Mucosa of descending colon (tissue), 3 donors: Measurements from ENCODE around the gene CTH. TPM values are rescaled to one million over a fixed set of nuclear protein-coding genes. Genes with fewer than 3 reads are reported as not detected.

Source experiments
- ATAC-seq: fragments of 200-7000 bp; cut with Tn5 transposase; one replicate; pipeline ENCODE4 v1.9.1; 2020; ENCODE audit warnings: mild to moderate bottlenecking, moderate library complexity
- DNase-seq, 3 donors: peaks; one replicate each; pipeline ENCODE4 v3.0.0-alpha.2; 2020
- H3K36me3 ChIP-seq: fragments of 200-600 bp; one replicate; pipeline ENCODE4 v1.8.0; 2021; ENCODE audit warnings: low read depth, mild to moderate bottlenecking
- H3K4me1 ChIP-seq: fragments of 200-600 bp; one replicate; pipeline ENCODE4 v1.8.0; 2021; ENCODE audit warnings: low read depth, mild to moderate bottlenecking
- H3K4me3 ChIP-seq: fragments of 200-600 bp; one replicate; pipeline ENCODE4 v1.8.0; 2021; ENCODE audit warnings: mild to moderate bottlenecking
- H3K9me3 ChIP-seq: fragments of 200-600 bp; one replicate; pipeline ENCODE4 v1.8.0; 2021; ENCODE audit warnings: mild to moderate bottlenecking
- intact Hi-C, 2 donors: fragments of 100-400 bp; cut with DNase I in 1 of 2; cut with micrococcal nuclease in 1 of 2; formaldehyde crosslinking; loops; one replicate each; pipeline versions ENCODE4 v1.11.0 to v1.11.1; 2022; cut with DNase I, micrococcal nuclease
- total RNA-seq, 3 donors: library from RNA; stranded (reverse); fragmentation: NEBNext Ultra II Directional in 2 of 3; extraction: Animal tissue kit (Norgen Biotek cat#: 25700) in 2 of 3; gene quantifications; one replicate each; pipeline versions ENCODE4 v1.2.1 to v1.2.4, GENCODE V29; 2021 to 2023
- TF ChIP-seq, protein P1 (sequence below): fragments of 200-600 bp; IDR thresholded peaks from one replicate; pipeline ENCODE4 v1.8.0; 2022; ENCODE audit warnings: antibody characterized with exemption, mild to moderate bottlenecking
- donor health status: DM: no; HTN: no; CAD: no; lungs with moderate emphysema.
- donor health status: DM: no; HTN: no; CAD: no.
- donor health status: DM: no; HTN: yes; CAD: no.

Gene CTH
- total RNA-seq, 3 donors from 2014 or later: 5.4 to 13.8 (median 7.2) TPM

DNA sequence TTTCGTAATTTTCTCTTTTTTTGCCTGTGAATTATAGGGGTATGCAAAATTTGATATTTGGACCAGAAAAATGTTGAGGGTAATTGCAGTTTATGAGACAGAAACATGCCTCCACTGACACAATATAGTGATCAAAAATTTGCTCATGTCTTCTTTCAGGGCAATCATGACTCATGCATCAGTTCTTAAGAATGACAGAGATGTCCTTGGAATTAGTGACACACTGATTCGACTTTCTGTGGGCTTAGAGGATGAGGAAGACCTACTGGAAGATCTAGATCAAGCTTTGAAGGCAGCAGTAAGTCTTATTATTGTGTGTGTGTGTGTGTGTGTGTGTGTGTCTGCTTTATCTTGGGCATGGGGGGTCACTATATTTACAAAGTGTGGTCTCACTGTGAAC lies 27.5 kb downstream of the CTH start:
- no peaks in the 10 kb centered on the region for H3K4me1 ChIP-seq
- ATAC-seq (no peak), DNase-seq (no peak)
- intact Hi-C loops: no loop called here
- TF ChIP-seq, protein P1, sequence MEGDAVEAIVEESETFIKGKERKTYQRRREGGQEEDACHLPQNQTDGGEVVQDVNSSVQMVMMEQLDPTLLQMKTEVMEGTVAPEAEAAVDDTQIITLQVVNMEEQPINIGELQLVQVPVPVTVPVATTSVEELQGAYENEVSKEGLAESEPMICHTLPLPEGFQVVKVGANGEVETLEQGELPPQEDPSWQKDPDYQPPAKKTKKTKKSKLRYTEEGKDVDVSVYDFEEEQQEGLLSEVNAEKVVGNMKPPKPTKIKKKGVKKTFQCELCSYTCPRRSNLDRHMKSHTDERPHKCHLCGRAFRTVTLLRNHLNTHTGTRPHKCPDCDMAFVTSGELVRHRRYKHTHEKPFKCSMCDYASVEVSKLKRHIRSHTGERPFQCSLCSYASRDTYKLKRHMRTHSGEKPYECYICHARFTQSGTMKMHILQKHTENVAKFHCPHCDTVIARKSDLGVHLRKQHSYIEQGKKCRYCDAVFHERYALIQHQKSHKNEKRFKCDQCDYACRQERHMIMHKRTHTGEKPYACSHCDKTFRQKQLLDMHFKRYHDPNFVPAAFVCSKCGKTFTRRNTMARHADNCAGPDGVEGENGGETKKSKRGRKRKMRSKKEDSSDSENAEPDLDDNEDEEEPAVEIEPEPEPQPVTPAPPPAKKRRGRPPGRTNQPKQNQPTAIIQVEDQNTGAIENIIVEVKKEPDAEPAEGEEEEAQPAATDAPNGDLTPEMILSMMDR: no peak
- H3K36me3 ChIP-seq: no peaks in the 10 kb centered on the region
- H3K4me3 ChIP-seq: no peak overlapping the region
- no peaks in the 10 kb centered on the region for H3K9me3 ChIP-seq

GRCh38 chr1:70440642-70441391 lies 29.7 kb downstream of the CTH start:
- no peaks in the 10 kb centered on the region for H3K36me3 ChIP-seq
- DNase-seq (peak in 2 of 3 donors; percentile 44 to 78), ATAC-seq (peak; percentile 93)
- H3K4me3 ChIP-seq: no peak overlapping the region
- TF ChIP-seq, protein P1: no peak
- no peaks in the 10 kb centered on the region for H3K9me3 ChIP-seq
- no peaks in the 10 kb centered on the region for H3K4me1 ChIP-seq
- intact Hi-C loops: no loop called here

DNA sequence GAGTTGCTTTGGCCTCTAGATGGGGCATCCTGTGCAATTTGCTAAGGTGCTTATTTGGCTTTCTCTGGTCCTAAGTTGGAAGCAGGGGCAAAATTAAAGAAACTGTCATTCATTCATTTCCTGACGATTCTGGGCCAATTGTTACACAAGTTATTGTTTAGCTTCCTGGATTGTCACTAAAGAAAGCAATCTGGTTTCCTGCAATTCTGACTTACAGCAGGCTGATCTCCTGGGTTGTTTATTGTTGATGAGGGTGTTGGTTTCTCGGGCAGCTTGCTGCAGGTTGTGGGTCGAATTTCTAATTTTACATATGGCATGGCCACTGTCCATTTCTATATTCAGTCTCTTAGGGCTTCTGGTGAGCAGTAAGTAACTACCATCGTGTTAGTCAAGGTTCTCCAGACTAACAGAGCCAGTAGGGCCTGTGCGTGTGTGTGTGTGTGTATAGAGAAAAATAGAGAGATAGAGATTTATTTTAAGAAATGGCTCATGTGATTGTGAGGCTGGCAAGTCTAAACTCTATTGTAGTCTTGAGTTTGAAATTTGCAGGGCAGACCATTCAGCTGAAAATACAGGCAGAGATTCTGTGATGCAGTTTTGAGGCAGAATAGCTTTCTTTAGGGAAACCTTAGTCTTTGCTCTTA lies 30.4 kb downstream of the CTH start:
- DNase-seq (no peak), ATAC-seq (peak; percentile 27)
- H3K4me3 ChIP-seq: no peak overlapping the region
- H3K4me1 ChIP-seq: no peaks in the 10 kb centered on the region
- intact Hi-C loops: no loop called here
- H3K36me3 ChIP-seq: no peaks in the 10 kb centered on the region
- no peaks in the 10 kb centered on the region for H3K9me3 ChIP-seq
- TF ChIP-seq, protein P1: no peak

DNA sequence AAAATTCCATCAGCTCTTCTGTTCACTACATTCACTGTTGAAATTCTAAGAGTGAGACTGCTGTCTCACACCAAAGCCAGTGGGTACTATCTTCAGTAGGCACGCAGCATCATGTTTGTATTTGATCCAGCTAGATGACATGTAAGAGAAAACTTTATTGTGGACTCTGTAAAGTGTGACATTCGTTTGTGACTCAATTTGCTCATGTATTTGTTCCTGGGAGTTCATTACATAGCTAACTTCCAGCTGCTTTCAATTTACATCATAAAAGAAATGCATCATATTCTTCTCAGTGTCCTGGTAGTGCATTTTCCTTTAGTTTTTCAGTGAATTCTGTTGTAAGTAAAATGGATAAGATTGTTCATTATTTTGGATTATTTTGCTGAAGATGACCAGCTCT lies 31.4 kb downstream of the CTH start:
- H3K9me3 ChIP-seq: no peaks in the 10 kb centered on the region
- intact Hi-C loops: no loop called here
- DNase-seq (no peak), ATAC-seq (no peak)
- no peak overlapping the region for H3K4me3 ChIP-seq
- H3K4me1 ChIP-seq: no peaks in the 10 kb centered on the region
- no peaks in the 10 kb centered on the region for H3K36me3 ChIP-seq
- TF ChIP-seq, protein P1: no peak

DNA sequence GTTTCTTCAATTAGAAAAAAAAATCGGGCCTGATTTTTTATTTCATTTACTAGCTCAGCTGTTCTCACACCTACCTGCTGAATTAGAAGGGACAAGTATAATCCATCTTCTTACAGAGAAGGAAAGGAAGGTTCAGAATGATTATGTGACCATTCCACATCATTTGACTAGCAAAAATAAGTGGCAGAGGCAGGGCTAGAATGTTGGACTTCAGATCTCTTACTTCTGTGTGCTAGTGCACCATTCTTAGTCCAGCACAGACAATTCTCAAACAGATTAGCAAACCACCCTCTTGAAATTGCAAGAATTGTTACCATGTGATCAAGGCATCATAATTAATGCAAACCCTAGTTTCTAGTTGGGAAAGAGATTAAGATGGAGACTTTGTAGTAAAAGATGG lies 32.7 kb downstream of the CTH start:
- Histone ChIP-seq H3K9me3 (no peaks in the 10 kb centered on the region), H3K36me3 (no peaks in the 10 kb centered on the region), H3K4me3 (no peak overlapping the region), H3K4me1 (no peaks in the 10 kb centered on the region)
- ATAC-seq: no peak
- intact Hi-C loops: no loop called here
- DNase-seq: no peak
- TF ChIP-seq, protein P1: no peak
